Keratinocyte (primary cell): Measurements from ENCODE around the gene PCSK6.

Experiments used
- CTCF ChIP-seq, 3 experiments: IDR thresholded peaks in 1 of 3; conservative IDR thresholded peaks in 1 of 3; optimal IDR thresholded peaks in 1 of 3; 2 replicates in 2 of 3; 3 replicates in 1 of 3; pipeline versions ENCODE3 to v1.5.1; 2011; ENCODE audit warnings: low read length in 3 of 3, mild to moderate bottlenecking in 3 of 3, moderate library complexity in 2 of 3, control low read depth in 1 of 3, inconsistent platforms in 1 of 3; ENCODE audit not compliant: insufficient read depth in 2 of 3; ENCODE audit errors: extremely low read depth in 1 of 3
- EZH2 ChIP-seq: IDR thresholded peaks from one replicate; pipeline ENCODE4 v1.6.1; 2012; ENCODE audit warnings: inconsistent platforms, mild to moderate bottlenecking, low read length, moderate library complexity

- TF ChIP-seq CTCF (optimal IDR thresholded peaks at IDR 0.05 in 1 of 3, IDR thresholded peaks at IDR 0.05 in 1 of 3, conservative IDR thresholded peaks at IDR 0.05 in 1 of 3; ENCODE audit: extremely low read depth in 1 of 3, insufficient read depth in 2 of 3, low read length in 3 of 3) (no peak), EZH2 (no peak)
Measured at GRCh38 chr15:101406526-101407195, 82.8 kb downstream of the PCSK6 start.
